Stomach (tissue), 9 donors: ENCODE data around the gene LSAMP. TPM values are rescaled to one million over a fixed set of nuclear protein-coding genes. Genes with fewer than 3 reads are reported as not detected.

ENCODE experiments used
- DNase-seq, 2 donors: peaks; one replicate each; pipeline versions ENCODE4 v3.0.0 to v3.0.0-alpha.2; 2013 to 2019
- H3K27ac ChIP-seq, 5 donors: fragments of 200-600 bp in 4 of 5; sonication (generic) in 4 of 5; one replicate each; pipeline ENCODE4 v1.5.1; 2013 to 2019; ENCODE audit warnings: mild to moderate bottlenecking in 1 of 5, moderate library complexity in 1 of 5
- H3K27me3 ChIP-seq, 3 donors: fragments of 200-600 bp; sonication (generic); one replicate each; pipeline ENCODE4 v1.5.1; 2017 to 2019; ENCODE audit warnings: mixed run types in 1 of 3
- H3K36me3 ChIP-seq, 4 donors: fragments of 200-600 bp; sonication (generic); 1 replicate in 3 of 4; 2 replicates in 1 of 4; pipeline ENCODE4 v1.5.1; 2016 to 2019
- H3K4me1 ChIP-seq, 4 donors: fragments of 200-600 bp; sonication (generic); one replicate each; pipeline ENCODE4 v1.5.1; 2016 to 2019
- H3K4me3 ChIP-seq, 4 donors: fragments of 200-600 bp; sonication (generic) in 3 of 4; one replicate each; pipeline ENCODE4 v1.5.1; 2016 to 2019; ENCODE audit warnings: mild to moderate bottlenecking in 1 of 4
- H3K9me3 ChIP-seq, 4 donors: fragments of 200-600 bp; sonication (generic); one replicate each; pipeline ENCODE4 v1.5.1; 2016 to 2019
- EP300 ChIP-seq: sonication (generic); formaldehyde crosslinking; IDR thresholded peaks from one replicate; pipeline ENCODE4 v1.6.1; 2017; ENCODE audit warnings: antibody characterized with exemption
- POLR2A ChIP-seq, 4 donors: fragments of 450-650 bp; IDR thresholded peaks; one replicate each; pipeline ENCODE4 v1.6.1; 2016; ENCODE audit warnings: antibody characterized with exemption in 4 of 4, control low read depth in 2 of 4, mild to moderate bottlenecking in 1 of 4, moderate library complexity in 1 of 4
- POLR2AphosphoS5 ChIP-seq, 3 donors: sonication (generic); formaldehyde crosslinking; IDR thresholded peaks; one replicate each; pipeline ENCODE4 v1.6.1; 2016; ENCODE audit warnings: antibody characterized with exemption in 3 of 3
- WGBS, 5 donors: extraction: QIAGEN DNeasy Blood & Tissue Kit in 3 of 5; methylation state at CpG; one replicate each; pipeline versions ENCODE4 v1.1.5 to v1.1.7; 2013 to 2018; 5-methylcytosine and 5-hydroxymethylcytosine counted together
- intact Hi-C: fragments of 100-400 bp; cut with DNase I; formaldehyde crosslinking; loops from one replicate; pipeline ENCODE4 v1.15.1; 2023; ENCODE audit warnings: low total_unique reads
- polyA plus RNA-seq, 3 donors: library from polyadenylated mRNA; stranded (reverse); fragments of 200-250 nt; gene quantifications; one replicate each; pipeline ENCODE4 v1.2.3, GENCODE V29; 2013
- total RNA-seq, 5 donors: library from RNA; depleted of rRNA; stranded (reverse); fragments of >200 nt; gene quantifications; one replicate each; pipeline versions ENCODE4 v1.1.0 to v1.2.3, GENCODE V29; 2014 to 2016
- TF ChIP-seq, protein P1 (sequence below), 7 experiments: fragments of 450-650 bp in 4 of 7; fragments of 200-600 bp in 3 of 7; sonication (generic) in 3 of 7; IDR thresholded peaks; one replicate each; pipeline ENCODE4 v1.5.1; 2016 to 2019; ENCODE audit warnings: antibody characterized with exemption in 7 of 7, control low read depth in 2 of 7, mild to moderate bottlenecking in 1 of 7
- donor health status: healthy with polysubstance abuse.
- donor health status: Bipolar disorder and iron deficiency.
- donor health status: healthy.

The LSAMP gene
- total and polyA plus RNA-seq, 8 donors, result 1.1 to 20.7 (median 1.7) TPM

DNA sequence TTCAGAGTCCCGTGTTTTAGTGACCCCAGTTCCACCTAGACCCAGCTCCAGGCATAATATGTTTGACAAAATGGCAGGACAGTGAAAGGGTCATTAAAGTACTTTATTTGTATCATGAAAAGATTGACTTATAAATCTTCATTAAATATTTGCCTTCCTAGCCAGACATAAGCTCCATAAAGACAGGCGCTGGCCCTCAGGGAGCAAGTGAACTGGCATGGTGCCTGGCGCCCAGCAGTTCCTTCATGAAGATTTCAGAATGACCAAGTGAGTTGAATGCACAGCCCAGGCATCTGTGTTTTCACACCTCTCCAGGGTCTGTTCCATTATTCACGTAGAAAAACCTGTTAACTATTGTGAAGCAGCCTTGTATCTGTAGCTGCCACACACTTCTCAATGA lies 655.8 kb downstream of the LSAMP start:
- 80 to 94% (median 83%) methylated on average over 4 of the region's 4 CpGs for WGBS, 5 donors
- intact Hi-C loops, result no loop called here
- no peaks in the 10 kb centered on the region for H3K36me3 ChIP-seq

DNA sequence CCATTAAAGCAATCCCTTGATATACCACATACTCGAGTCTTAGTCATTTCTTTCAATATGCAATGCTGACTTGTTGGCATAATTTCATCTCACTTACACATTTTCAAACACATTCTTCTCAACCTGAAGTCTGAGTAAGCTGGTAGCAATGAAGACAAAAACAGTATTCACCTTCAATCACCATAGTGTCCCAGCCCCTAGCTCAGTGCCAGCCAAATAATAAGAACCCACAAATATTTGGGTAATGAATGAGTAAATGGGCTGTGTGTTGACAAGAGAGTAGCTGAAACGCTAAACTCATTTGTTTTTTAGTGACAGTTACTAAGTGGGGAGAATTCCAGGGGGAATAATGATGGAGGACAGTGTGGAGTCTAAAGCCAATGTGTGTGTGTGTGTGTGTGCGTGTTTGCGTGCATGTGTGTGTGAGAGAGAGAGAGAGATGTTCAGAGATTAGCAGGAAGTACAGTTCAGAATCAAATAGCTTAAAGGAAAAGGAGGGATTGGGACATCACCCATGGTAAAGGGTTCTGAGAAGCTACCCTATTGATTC lies 656.3 kb downstream of the LSAMP start:
- H3K27ac ChIP-seq, result no peak overlapping the region
- H3K4me3 ChIP-seq, result no peak overlapping the region
- H3K36me3 ChIP-seq, result no peaks in the 10 kb centered on the region
- TF ChIP-seq, protein P1, sequence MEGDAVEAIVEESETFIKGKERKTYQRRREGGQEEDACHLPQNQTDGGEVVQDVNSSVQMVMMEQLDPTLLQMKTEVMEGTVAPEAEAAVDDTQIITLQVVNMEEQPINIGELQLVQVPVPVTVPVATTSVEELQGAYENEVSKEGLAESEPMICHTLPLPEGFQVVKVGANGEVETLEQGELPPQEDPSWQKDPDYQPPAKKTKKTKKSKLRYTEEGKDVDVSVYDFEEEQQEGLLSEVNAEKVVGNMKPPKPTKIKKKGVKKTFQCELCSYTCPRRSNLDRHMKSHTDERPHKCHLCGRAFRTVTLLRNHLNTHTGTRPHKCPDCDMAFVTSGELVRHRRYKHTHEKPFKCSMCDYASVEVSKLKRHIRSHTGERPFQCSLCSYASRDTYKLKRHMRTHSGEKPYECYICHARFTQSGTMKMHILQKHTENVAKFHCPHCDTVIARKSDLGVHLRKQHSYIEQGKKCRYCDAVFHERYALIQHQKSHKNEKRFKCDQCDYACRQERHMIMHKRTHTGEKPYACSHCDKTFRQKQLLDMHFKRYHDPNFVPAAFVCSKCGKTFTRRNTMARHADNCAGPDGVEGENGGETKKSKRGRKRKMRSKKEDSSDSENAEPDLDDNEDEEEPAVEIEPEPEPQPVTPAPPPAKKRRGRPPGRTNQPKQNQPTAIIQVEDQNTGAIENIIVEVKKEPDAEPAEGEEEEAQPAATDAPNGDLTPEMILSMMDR (IDR thresholded peaks at IDR 0.05), result no peak
- TF ChIP-seq POLR2A (IDR thresholded peaks at IDR 0.05) (no peak), EP300 (no peak)
- H3K27me3 ChIP-seq, result no peaks in the 10 kb centered on the region
- no peaks in the 10 kb centered on the region for H3K9me3 ChIP-seq
- WGBS, 5 donors, result 51 to 61% (median 58%) methylated on average over 4 of the region's 4 CpGs
- DNase-seq, result no peak
- intact Hi-C loops, result no loop called here
- H3K4me1 ChIP-seq, result peaks cover 0 to 43% (median 5%) of the 10 kb centered on the region in 4 donors

More for the DNA sequence above, 655.8 kb downstream of the LSAMP start:
- no peaks in the 10 kb centered on the region for H3K27me3 ChIP-seq
- TF ChIP-seq POLR2AphosphoS5 (IDR thresholded peaks at IDR 0.05), result no peak
- no peak for TF ChIP-seq POLR2A (IDR thresholded peaks at IDR 0.05)
- TF ChIP-seq EP300, result no peak
- TF ChIP-seq, protein P1 (IDR thresholded peaks at IDR 0.05), result no peak
- no peak overlapping the region for H3K27ac ChIP-seq
- H3K4me3 ChIP-seq, result no peak overlapping the region
- DNase-seq, result no peak
- H3K9me3 ChIP-seq, result no peaks in the 10 kb centered on the region
- peaks cover 0 to 43% (median 5%) of the 10 kb centered on the region in 4 donors for H3K4me1 ChIP-seq

- H3K27me3 ChIP-seq, result no peaks in the 10 kb centered on the region
- H3K4me1 ChIP-seq, result peaks cover 0 to 47% (median 12%) of the 10 kb centered on the region in 4 donors
- no peak overlapping the region for H3K27ac ChIP-seq
- intact Hi-C loops, result no loop called here
- H3K9me3 ChIP-seq, result no peaks in the 10 kb centered on the region
- no peak for DNase-seq
- no peaks in the 10 kb centered on the region for H3K36me3 ChIP-seq
- TF ChIP-seq EP300 (no peak), POLR2A (IDR thresholded peaks at IDR 0.05) (no peak), POLR2AphosphoS5 (IDR thresholded peaks at IDR 0.05) (no peak)
- TF ChIP-seq, protein P1 (IDR thresholded peaks at IDR 0.05), result no peak
- no peak overlapping the region for H3K4me3 ChIP-seq
- WGBS, 5 donors, result 91 to 96% (median 92%) methylated on average over 2 of the region's 2 CpGs
These were observed 657.5 kb downstream of the LSAMP start for GRCh38 chr3:115787818-115788217.

DNA sequence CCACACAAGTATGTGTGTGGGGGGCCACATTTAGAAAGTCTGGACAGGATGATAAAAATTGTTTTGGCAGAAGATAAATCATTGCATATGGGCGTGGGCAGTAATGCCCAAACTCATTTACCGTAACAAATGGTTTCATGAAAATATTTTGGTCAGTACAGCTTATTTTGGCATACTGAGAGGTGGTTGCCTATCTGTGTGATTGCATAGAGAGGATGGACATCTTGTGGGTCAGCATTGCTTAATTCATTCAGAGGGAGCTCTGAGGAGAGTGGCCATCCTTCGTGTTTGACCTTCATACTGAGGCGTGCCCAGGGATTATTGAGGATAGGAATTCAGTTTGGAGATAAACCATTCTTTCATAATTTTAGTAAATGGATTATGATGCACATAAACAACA lies 659.5 kb downstream of the LSAMP start:
- Histone ChIP-seq H3K27ac (no peak overlapping the region), H3K4me1 (peaks cover 0 to 26% (median 12%) of the 10 kb centered on the region in 4 donors), H3K9me3 (no peaks in the 10 kb centered on the region), H3K4me3 (no peak overlapping the region), H3K36me3 (no peaks in the 10 kb centered on the region), H3K27me3 (no peaks in the 10 kb centered on the region)
- 71 to 84% (median 76%) methylated on average over 4 of the region's 4 CpGs for WGBS, 5 donors
- DNase-seq, result no peak
- intact Hi-C loops, result no loop called here
- no peak for TF ChIP-seq POLR2A (IDR thresholded peaks at IDR 0.05)
- TF ChIP-seq EP300, result no peak
- no peak for TF ChIP-seq POLR2AphosphoS5 (IDR thresholded peaks at IDR 0.05)
- TF ChIP-seq, protein P1 (IDR thresholded peaks at IDR 0.05), result no peak
